Fibroblast of lung (primary cell): ENCODE data around the gene VEPH1. TPM values are rescaled to one million over a fixed set of nuclear protein-coding genes. Genes with fewer than 3 reads are reported as not detected.

ENCODE experiments used
- DNase-seq, 2 donors: peaks; one replicate each; pipeline versions ENCODE4 v3.0.0 to v3.0.0-alpha.2; 2010; ENCODE audit warnings: low read depth in 2 of 2
- H2AFZ ChIP-seq: 2 replicates; pipeline ENCODE4 v1.5.1; 2012; ENCODE audit warnings: low read length, control low read depth, inconsistent platforms
- H3K27ac ChIP-seq: 2 replicates; pipeline ENCODE4 v1.5.1; 2011; ENCODE audit warnings: low read length, control low read depth; ENCODE audit not compliant: insufficient read depth
- H3K27me3 ChIP-seq: 2 replicates; pipeline ENCODE4 v1.5.1; 2011; ENCODE audit warnings: mild to moderate bottlenecking, low read length; ENCODE audit not compliant: control insufficient read depth, insufficient read depth
- H3K36me3 ChIP-seq: 2 replicates; pipeline ENCODE4 v1.5.1; 2011; ENCODE audit warnings: low read length; ENCODE audit not compliant: control insufficient read depth, insufficient read depth
- H3K4me1 ChIP-seq: 2 replicates; pipeline ENCODE4 v1.5.1; 2011; ENCODE audit warnings: low read length; ENCODE audit not compliant: control insufficient read depth, insufficient read depth; ENCODE audit errors: extremely low read depth
- H3K4me2 ChIP-seq: 2 replicates; pipeline ENCODE4 v1.5.1; 2011; ENCODE audit warnings: low read length, control low read depth; ENCODE audit not compliant: insufficient read depth; ENCODE audit errors: extremely low read depth
- H3K4me3 ChIP-seq, 4 experiments: fragments of 200-600 bp in 1 of 4; sonication (generic) in 1 of 4; replicated peaks in 1 of 4; 2 replicates each; pipeline ENCODE4 v1.5.1; 2011 to 2016; ENCODE audit warnings: low read length in 4 of 4, low read depth in 3 of 4, mild to moderate bottlenecking in 3 of 4, control low read depth in 2 of 4, inconsistent platforms in 1 of 4, mixed read lengths in 1 of 4; ENCODE audit not compliant: insufficient read depth in 1 of 4; ENCODE audit errors: control extremely low read depth in 1 of 4
- H3K79me2 ChIP-seq: 2 replicates; pipeline ENCODE4 v1.5.1; 2012; ENCODE audit warnings: mild to moderate bottlenecking, low read length, inconsistent platforms; ENCODE audit not compliant: control insufficient read depth, insufficient read depth
- H3K9ac ChIP-seq: 2 replicates; pipeline ENCODE4 v1.5.1; 2011; ENCODE audit warnings: mild to moderate bottlenecking, low read length, control low read depth; ENCODE audit not compliant: insufficient read depth
- H3K9me3 ChIP-seq: 2 replicates; pipeline ENCODE4 v1.5.1; 2012; ENCODE audit warnings: low read depth, low read length; ENCODE audit not compliant: control insufficient read depth, insufficient read depth
- H4K20me1 ChIP-seq: 2 replicates; pipeline ENCODE4 v1.5.1; 2011; ENCODE audit warnings: low read length; ENCODE audit not compliant: control insufficient read depth, insufficient read depth; ENCODE audit errors: extremely low read depth
- CTCF ChIP-seq, 2 donors: IDR thresholded peaks in 1 of 2; conservative IDR thresholded peaks in 1 of 2; 1 replicate in 1 of 2; 2 replicates in 1 of 2; pipeline ENCODE4 v1.5.1; 2011 to 2012; ENCODE audit warnings: low read length in 2 of 2, control low read depth in 1 of 2, inconsistent platforms in 1 of 2, low read depth in 1 of 2, mild to moderate bottlenecking in 1 of 2
- EZH2 ChIP-seq: IDR thresholded peaks from 2 replicates; pipeline ENCODE4 v1.5.1; 2012; ENCODE audit warnings: low read length, control low read depth, mild to moderate bottlenecking; ENCODE audit errors: missing control alignments
- polyA plus RNA-seq, 2 donors: library from polyadenylated mRNA; depleted of rRNA in 1 of 2; stranded (reverse) in 1 of 2; unstranded in 1 of 2; fragments of >200 nt; gene quantifications; 2 replicates each; pipeline ENCODE4 v1.2.1, GENCODE V29; 2011 to 2012; ENCODE audit warnings: missing spikeins in 1 of 2
- total RNA-seq: library from RNA; depleted of rRNA; stranded (reverse); fragments of >200 nt; gene quantifications from 2 replicates; pipeline ENCODE4 v1.2.1, GENCODE V29; 2014

VEPH1 gene
- total and polyA plus RNA-seq, 2 donors (not counting 1 experiment from before 2014, with no cell fraction given) = 13.1 to 34.7 TPM

GRCh38 chr3:157534725-157535161, 31.5 kb upstream of the VEPH1 start:
- H3K9me3 ChIP-seq = no peaks in the 10 kb centered on the region
- no peak overlapping the region for H3K4me2 ChIP-seq
- H3K9ac ChIP-seq = no peak overlapping the region
- no peaks in the 10 kb centered on the region for H3K79me2 ChIP-seq
- TF ChIP-seq CTCF (conservative IDR thresholded peaks at IDR 0.05 in 1 of 2, IDR thresholded peaks at IDR 0.05 in 1 of 2; ENCODE audit: low read depth in 1 of 2, low read length in 2 of 2) = no peak
- no peak for TF ChIP-seq EZH2
- peaks cover 13% of the 10 kb centered on the region for H3K4me1 ChIP-seq
- no peaks in the 10 kb centered on the region for H3K36me3 ChIP-seq
- H3K27me3 ChIP-seq = no peaks in the 10 kb centered on the region
- H4K20me1 ChIP-seq = no peaks in the 10 kb centered on the region
- no peak overlapping the region for H3K4me3 ChIP-seq
- no peak overlapping the region for H3K27ac ChIP-seq
- no peak for DNase-seq
- no peak overlapping the region for H2AFZ ChIP-seq

GRCh38 chr3:157533298-157534070, 30.3 kb upstream of the VEPH1 start:
- peak; percentile 83 to 92 for DNase-seq
- H3K4me1 ChIP-seq = peaks cover 13% of the 10 kb centered on the region

More at GRCh38 chr3:157533298-157534070, 30.3 kb upstream of the VEPH1 start:
- Histone ChIP-seq H3K79me2 (no peaks in the 10 kb centered on the region), H3K9ac (no peak overlapping the region), H3K4me2 (peak overlapping the region; percentile 26), H3K9me3 (no peaks in the 10 kb centered on the region), H3K36me3 (no peaks in the 10 kb centered on the region), H2AFZ (peak overlapping the region; percentile 77), H4K20me1 (no peaks in the 10 kb centered on the region), H3K4me3 (peak overlapping the region in 2 of 4 experiments; percentile 41 to 46), H3K27me3 (no peaks in the 10 kb centered on the region), H3K27ac (peak overlapping the region; percentile 76)
- TF ChIP-seq CTCF (conservative IDR thresholded peaks at IDR 0.05 in 1 of 2, IDR thresholded peaks at IDR 0.05 in 1 of 2; ENCODE audit: low read depth in 1 of 2, low read length in 2 of 2) (no peak), EZH2 (no peak)
